ENCODE measurements around the gene ISOC2. TPM values are rescaled to one million over a fixed set of nuclear protein-coding genes. Genes with fewer than 3 reads are reported as not detected.

The ISOC2 gene
- total RNA-seq, 1 donor from 2014 or later = 96.7 TPM

GRCh38 chr19:55491546-55492360, 30.3 kb upstream of the ISOC2 start:
- H3K9me3 ChIP-seq = no peaks in the 10 kb centered on the region
- intact Hi-C loops (cut with DNase I) = no loop called here
- H3K4me3 ChIP-seq = no peak overlapping the region
- H3K36me3 ChIP-seq = no peaks in the 10 kb centered on the region
- H3K4me1 ChIP-seq = peaks cover 5 to 16% of the 10 kb centered on the region in 2 donors
- H3K27ac ChIP-seq = peak overlapping the region; percentile 19 to 36
- TF ChIP-seq, protein P1, sequence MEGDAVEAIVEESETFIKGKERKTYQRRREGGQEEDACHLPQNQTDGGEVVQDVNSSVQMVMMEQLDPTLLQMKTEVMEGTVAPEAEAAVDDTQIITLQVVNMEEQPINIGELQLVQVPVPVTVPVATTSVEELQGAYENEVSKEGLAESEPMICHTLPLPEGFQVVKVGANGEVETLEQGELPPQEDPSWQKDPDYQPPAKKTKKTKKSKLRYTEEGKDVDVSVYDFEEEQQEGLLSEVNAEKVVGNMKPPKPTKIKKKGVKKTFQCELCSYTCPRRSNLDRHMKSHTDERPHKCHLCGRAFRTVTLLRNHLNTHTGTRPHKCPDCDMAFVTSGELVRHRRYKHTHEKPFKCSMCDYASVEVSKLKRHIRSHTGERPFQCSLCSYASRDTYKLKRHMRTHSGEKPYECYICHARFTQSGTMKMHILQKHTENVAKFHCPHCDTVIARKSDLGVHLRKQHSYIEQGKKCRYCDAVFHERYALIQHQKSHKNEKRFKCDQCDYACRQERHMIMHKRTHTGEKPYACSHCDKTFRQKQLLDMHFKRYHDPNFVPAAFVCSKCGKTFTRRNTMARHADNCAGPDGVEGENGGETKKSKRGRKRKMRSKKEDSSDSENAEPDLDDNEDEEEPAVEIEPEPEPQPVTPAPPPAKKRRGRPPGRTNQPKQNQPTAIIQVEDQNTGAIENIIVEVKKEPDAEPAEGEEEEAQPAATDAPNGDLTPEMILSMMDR (IDR thresholded peaks at IDR 0.05) = no peak
- no peaks in the 10 kb centered on the region for H3K27me3 ChIP-seq
- DNase-seq (ENCODE audit: low spot score in 2 of 2) = no peak

DNA sequence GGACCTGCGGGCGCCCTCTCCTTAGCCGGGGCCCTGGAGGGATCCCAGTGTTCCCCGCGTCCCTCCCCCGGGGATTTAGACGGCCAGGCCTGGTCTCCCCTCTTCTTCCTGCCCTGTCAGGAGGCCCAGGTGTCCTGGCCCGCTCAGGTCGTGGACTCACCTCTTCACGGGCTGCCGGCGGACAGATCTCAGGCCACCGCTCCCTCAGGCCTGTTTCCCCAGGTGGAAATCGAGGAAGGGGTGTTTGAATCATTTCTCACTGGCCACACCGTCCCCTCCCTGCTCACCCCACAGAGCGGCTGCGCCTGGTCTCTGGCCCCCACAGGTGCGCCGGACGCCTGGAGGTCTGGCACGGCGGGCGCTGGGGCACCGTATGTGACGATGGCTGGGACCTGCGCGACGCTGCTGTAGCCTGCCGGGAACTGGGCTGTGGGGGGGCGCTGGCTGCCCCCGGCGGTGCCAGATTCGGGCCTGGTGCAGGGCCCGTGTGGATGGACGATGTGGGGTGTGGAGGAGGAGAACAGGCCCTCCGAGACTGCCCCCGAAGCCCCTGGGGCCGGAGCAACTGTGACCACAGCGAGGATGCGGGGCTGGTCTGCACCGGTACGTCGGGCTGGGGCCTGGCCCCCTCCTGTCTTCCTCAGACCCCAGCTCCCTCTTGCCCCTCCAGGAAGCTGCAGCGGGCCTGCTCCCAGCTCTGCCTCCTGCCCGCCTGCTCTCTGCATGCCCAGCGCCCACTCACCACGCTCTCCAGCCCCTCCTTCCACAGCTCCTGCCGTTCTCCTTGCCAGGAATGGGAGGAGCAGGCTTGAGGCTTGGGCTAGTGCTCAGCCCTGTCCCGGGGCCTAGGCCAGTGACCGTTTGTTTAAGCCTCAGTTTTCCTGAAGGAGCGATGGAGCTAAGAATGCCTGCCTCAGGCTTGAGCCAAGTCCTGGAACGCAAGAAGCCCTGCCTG, 29.3 kb upstream of the ISOC2 start:
- no peaks in the 10 kb centered on the region for H3K36me3 ChIP-seq
- H3K27me3 ChIP-seq = no peaks in the 10 kb centered on the region
- H3K9me3 ChIP-seq = no peaks in the 10 kb centered on the region
- H3K27ac ChIP-seq = peak overlapping the region; percentile 19 to 36
- TF ChIP-seq, protein P1 (IDR thresholded peaks at IDR 0.05) = no peak
- no peak for DNase-seq (ENCODE audit: low spot score in 2 of 2)
- intact Hi-C loops (cut with DNase I) = no loop called here
- H3K4me1 ChIP-seq = peaks cover 12 to 26% of the 10 kb centered on the region in 2 donors
- H3K4me3 ChIP-seq = no peak overlapping the region

DNA sequence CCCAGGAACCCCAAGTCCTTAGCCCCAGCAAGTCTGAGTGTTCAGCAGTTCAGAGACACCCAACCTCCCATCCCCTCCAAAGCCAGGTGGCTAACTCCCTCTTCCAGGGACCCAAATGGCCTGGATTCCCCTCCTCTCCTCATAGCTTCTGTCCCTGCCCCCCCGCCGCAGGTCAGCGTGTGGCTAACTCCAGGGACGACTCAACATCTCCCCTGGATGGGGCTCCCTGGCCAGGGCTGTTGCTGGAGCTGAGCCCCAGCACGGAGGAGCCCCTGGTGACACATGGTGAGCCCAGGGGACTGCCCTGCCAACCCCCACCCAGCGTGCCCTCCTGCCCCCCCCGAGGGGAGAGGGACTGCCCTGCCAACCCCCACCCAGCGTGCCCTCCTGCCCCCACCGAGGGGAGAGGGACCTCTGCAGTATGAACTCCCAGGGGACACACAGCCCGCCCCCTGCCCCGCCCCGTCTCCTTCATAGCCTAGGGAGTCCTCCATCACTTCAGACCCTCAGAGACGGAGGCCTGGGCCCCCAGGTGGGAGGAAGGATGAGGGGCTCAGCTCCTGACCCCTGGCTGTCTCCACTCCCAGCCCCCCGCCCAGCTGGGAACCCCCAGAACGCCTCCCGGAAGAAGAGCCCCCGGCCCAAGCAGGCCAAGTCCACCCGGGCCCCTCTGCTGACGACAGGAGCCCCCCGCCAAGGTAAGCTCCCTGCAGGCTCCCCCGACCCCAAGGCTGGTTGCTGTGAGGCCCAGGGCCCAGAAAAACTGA, 28.5 kb upstream of the ISOC2 start:
- H3K9me3 ChIP-seq = no peaks in the 10 kb centered on the region
- H3K27ac ChIP-seq = no peak overlapping the region
- H3K36me3 ChIP-seq = no peaks in the 10 kb centered on the region
- DNase-seq (ENCODE audit: low spot score in 2 of 2) = no peak
- intact Hi-C loops (cut with DNase I) = no loop called here
- H3K4me3 ChIP-seq = no peak overlapping the region
- TF ChIP-seq, protein P1 (IDR thresholded peaks at IDR 0.05) = no peak
- H3K4me1 ChIP-seq = peaks cover 17 to 32% of the 10 kb centered on the region in 2 donors
- H3K27me3 ChIP-seq = no peaks in the 10 kb centered on the region

DNA sequence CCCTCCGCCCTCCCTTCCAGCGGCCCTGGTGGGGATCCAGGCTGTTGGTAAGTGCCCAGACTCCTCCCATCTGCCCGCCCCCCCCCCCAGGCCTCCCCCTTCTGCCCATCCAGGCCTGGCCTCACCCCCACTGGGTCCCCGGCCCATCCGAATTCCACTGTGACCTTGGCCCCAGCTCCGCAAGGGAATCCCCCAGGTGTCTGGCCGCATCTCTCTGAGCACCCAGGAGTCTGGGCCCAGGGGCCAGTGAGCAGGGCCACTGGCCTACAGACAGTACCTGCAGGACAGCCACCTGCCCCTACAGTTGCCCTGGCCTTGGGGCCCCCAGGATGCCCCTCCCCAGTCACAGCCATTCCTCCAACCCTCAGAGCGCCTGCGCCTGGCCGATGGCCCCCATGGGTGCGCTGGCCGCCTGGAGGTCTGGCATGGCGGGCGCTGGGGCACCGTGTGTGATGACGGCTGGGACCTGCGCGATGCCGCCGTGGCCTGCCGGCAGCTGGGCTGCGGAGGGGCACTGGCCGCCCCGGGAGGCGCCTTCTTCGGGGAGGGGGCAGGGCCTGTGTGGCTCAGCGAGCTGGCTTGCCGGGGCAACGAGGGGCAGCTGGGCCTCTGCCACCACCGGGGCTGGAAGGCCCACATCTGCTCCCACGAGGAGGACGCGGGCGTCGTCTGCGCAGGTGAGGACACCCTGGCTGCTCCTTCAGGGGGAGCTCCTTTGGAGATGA, 27.7 kb upstream of the ISOC2 start:
- Histone ChIP-seq H3K27ac (peak overlapping the region in 1 of 2 donors; percentile 90), H3K27me3 (no peaks in the 10 kb centered on the region), H3K4me3 (no peak overlapping the region), H3K4me1 (peaks cover 21 to 38% of the 10 kb centered on the region in 2 donors), H3K9me3 (no peaks in the 10 kb centered on the region), H3K36me3 (no peaks in the 10 kb centered on the region)
- intact Hi-C loops (cut with DNase I) = no loop called here
- TF ChIP-seq, protein P1 (IDR thresholded peaks at IDR 0.05) = no peak
- no peak for DNase-seq (ENCODE audit: low spot score in 2 of 2)

All from ascending aorta (tissue), 2 donors.